GM21529 (cell line): ENCODE data around the gene CBLIF.
"Not testable (repeated sequence)": the region's sequence is repeated elsewhere in the genome, so short reads cannot be mapped to it uniquely, and the experiment has no call there.

Experiments
- ATAC-seq: cut with Tn5 transposase; IDR thresholded peaks from one replicate; pipeline ENCODE4 v1.9.1; 2021; ENCODE audit not compliant: unreplicated experiment

The CBLIF gene

DNA sequence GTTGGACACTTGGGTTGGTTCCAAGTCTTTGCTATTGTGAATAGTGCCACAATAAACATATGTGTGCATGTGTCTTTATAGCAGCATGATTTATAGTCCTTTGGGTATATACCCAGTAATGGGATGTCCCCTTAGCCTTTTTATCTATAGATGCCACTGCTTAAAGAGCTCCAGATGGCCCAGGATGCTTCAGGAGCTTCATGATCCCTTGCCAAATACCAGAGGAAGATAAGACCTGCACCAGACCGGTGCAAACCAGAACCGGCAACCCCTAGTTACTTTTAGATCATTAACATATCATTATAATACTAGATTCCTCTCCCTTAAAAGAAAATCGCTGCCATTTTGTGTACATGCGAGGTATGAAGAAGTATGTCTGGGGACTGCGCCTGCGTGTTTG, 3.1 kb upstream of the CBLIF start:
- ATAC-seq: not testable (repeated sequence)

- no peak for ATAC-seq
These were observed 2.3 kb upstream of the CBLIF start for GRCh38 chr11:59847626-59848025.

DNA sequence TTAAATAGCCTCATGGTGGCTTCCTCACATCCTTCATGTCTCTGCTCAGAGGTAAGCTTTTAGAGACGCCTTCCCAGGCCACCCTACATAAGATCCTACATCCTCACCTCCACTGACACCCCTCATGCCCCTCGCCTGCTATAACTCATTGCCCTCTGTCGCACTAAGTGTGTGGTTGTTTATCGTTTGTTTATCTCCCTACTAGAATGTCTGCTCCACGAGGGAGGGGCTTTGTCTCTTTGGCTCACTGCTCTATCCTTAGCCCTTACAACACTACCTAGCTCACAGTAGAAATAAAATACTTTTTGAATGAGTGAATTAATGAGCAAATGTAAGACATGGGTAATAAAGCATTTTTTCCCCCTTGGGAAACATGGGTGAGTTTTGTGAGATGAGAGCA, 1.3 kb upstream of the CBLIF start:
- no peak for ATAC-seq

DNA sequence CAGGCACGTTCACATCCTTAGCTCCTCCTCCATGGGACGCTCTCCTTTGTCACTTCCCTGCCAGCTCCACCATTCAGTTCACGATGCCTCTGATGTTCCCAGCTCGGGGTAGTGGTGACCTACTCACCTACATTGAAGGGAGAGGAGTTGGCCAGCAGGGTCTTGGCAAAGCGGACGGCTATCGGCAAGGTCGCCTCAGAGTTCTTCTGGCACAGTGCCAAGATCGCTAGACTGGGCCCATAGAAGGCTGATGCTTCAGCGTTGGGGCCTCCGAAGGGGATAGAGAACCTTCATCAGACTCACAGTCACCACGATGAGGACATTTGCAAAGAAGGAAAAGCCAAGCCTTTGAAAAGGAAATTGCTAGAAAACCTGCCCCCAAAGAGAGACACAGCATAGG, 3.0 kb downstream of the CBLIF start:
- no peak for ATAC-seq

DNA sequence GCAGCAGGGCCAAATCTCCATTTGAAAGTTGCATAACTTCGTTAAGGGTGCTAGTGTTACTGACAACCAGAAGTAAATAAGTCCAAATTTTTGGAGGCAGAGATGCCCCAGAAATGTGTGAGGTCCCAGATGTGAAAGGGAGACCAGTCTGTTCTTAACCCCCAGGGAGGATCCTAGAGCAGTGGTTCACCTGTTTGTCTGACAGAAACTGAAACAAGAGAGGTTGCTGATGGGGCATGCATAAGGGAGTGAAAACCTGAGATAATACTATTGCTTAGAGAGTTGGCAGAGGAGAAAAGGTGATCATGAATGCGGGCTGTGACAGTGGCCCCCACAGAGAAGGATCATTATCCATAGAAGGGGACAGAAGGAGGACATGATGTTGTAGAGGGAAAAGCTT, 3.8 kb downstream of the CBLIF start:
- ATAC-seq: peak; percentile 64

GRCh38 chr11:59839615-59840014, 5.7 kb downstream of the CBLIF start:
- ATAC-seq: no peak

- ATAC-seq: no peak
These were observed 11.7 kb downstream of the CBLIF start for GRCh38 chr11:59833602-59834001.

- ATAC-seq: no peak
These were observed 15.9 kb downstream of the CBLIF start for GRCh38 chr11:59829358-59829757.

GRCh38 chr11:59822989-59823566, 22.2 kb downstream of the CBLIF start:
- peak; percentile 97 for ATAC-seq

DNA sequence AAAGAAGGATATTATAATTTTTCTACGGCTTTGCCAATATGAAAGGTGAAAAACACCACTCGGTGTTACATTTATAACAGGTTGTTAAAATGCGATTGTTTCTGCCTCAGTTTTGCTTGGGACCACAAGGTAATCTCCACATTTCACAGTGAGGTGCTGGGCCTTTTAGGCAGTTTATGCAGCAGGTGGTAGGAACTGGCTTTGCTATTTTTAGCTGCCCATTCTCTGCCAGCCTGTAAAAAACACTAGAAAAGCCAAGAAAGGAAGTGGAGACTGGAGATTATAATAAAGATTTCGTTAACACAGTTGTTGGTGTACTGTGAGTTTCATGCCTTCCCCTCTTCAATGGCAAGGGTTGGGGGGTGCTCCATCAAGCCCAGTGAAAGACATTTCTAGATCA, 26.7 kb downstream of the CBLIF start:
- ATAC-seq: no peak

DNA sequence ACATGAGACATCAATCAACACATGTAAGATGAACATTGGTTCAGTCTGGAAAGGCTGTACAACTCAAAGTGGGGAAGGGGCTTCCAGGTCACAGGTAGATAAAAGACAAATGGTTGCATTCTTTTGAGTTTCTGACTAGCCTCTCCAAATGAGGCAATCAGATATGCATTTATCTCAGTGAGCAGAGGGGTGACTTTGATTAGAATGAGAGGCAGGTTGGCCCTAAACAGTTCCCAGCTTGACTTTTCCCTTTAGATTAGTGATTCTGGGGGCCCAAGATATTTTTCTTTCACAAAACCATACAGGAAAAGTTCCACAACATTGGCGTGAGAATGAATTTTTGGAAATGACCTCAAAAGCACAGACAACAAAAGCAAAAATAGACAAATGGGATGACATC, 28.9 kb downstream of the CBLIF start:
- ATAC-seq: not testable (repeated sequence)

GRCh38 chr11:59815754-59816153, 29.5 kb downstream of the CBLIF start:
- no peak for ATAC-seq

DNA sequence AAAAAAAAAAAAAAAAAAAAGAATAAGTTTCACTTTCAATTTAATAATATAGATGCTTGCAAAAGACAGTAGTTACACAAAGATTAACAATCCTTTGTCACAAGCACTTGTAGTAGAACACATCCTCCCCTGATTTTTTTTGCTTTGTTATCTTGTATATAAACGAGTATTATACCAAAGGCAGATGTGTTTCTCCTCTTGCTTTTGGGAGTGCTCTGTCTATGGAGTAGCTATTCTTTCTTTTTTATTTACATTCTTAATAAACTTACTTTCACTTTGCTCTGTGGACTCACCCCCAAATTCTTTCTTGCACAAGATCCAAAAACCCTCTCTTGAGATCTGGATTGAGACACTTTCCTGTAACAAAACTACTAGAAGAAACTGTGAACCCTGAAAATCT, 31.3 kb downstream of the CBLIF start:
- ATAC-seq: no peak

DNA sequence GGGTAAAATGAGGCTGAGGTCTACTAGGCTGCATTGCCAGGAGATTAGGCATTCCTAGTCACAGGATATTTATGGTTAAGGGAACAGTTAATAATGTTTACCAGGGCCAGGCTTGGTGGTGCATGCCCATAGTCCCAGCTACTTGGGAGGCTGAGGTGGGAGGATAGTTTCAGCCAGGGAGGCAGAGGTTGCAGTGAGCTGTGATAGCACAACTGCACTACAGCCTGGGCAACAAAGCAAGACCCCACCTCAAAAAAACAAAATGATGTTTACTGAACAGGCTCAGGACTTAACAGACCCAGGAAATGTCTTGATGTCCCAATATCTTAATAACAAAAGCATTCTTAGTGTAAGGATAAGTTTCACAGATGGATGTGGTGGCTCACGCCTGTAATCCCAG, 31.9 kb downstream of the CBLIF start:
- ATAC-seq: no peak

- ATAC-seq: no peak
These were observed 33.1 kb downstream of the CBLIF start for GRCh38 chr11:59812220-59812619.

DNA sequence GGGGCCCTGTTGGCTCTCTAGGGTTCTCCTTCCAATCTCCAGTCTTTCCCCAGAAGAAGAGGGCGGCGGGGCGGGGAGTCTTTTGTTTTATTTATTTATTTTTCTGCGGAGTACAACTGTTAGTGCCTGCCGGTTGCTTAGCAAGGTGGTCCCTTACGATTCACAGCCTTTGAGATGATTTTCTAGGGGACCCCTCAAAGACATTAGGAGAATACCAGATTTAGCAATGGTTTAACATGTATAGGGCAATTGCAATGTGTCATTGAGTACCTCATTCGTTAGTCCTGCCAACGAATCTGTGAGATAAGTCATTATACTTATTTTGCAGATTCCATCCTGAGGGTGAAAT, 34.4 kb downstream of the CBLIF start:
- ATAC-seq: no peak

- ATAC-seq: peak; percentile 95
These were observed 34.9 kb downstream of the CBLIF start, which contains the start of gene MRPL16 for GRCh38 chr11:59810189-59810910. MRPL16 (minus strand) TSS chr11:59810778; CDS start chr11:59810658, 120 bp downstream.

DNA sequence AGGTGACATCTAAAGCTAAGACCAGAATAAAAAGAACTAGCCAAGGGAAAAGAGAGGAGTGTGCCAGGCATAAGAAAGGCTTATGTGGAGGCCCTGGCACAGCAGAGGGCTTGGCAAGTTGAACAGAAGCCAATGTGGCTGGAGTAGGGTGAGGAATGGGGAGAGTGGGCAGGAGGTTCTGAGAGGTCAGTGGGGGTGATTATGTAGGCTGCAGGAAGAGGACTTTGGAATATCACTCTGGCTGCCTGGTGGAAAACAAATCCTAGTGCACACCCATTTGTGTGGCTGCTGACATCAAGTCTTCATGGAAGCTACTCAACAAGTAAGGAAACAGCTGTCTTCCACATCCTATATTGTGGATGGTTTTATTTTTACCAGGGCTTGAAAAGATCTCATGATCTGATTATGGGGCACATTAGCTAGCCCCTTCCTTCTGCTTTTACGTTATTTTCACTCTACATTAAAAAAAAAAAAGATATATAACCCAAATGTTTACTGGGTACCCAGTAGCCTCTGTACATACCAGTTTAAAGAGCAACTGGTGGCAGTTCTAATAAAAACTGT, 38.2 kb downstream of the CBLIF start:
- no peak for ATAC-seq

DNA sequence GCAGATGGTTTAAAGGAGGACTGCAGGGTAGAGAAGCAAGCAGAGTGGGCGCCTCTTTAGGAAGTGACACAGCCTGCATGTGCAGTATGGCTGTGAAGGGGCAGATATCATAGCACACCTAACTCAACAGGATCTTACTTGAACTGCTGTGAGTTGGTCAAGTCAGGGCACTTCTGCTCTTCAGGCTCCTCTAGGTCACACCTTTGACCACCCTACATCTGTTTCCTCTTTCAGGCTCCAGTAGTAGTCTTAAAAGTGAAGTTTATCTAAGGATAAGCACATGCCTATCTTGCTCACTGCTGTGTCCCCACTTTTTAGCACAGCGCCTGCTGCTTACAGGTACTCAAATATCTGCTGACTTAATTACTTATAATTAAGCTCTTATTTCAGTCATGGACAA, 41.2 kb downstream of the CBLIF start:
- ATAC-seq: no peak

DNA sequence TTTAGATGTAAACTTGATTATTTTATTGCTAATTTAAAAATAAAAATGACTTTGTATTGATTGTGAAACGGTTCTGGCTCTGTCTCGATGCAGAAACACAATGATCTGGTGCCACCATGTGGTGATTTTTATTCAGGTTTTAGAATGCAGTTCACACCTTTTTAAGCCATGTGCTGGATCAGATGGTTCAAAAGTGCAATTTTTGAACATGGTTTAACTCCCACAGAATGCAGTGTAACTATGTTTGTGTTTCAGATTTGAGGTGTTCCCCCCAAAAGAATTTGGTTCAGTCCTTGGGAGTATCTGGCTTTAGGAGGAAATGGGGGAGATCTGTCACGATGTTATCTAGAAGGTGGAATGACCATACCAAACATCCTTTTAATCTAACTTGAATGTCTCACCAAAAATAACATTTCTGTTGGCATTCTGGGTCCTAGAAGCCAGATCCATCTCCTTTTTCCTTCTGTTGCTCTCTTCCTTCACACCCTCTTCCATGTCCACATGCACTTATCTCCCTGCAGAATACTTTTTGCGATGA, 42.6 kb downstream of the CBLIF start:
- ATAC-seq: no peak

GRCh38 chr11:59801981-59802638, 43.2 kb downstream of the CBLIF start:
- ATAC-seq: no peak
